K562 (cell line): ENCODE results near the gene PSMA2. TPM values are rescaled to one million over a fixed set of nuclear protein-coding genes. Genes with fewer than 3 reads are reported as not detected.
A peak's percentile ranks its signal among the peaks of the same experiment; 100 is the strongest.

Source experiments
- ASH1L ChIP-seq: fragments of 450-650 bp; IDR thresholded peaks from 2 replicates; pipeline ENCODE4 v1.6.1; 2018; ENCODE audit warnings: borderline replicate concordance, mild to moderate bottlenecking, low read depth; ENCODE audit not compliant: partially characterized antibody
- NFE2 ChIP-seq: IDR thresholded peaks from 2 replicates; pipeline ENCODE4 v1.6.1; 2014; ENCODE audit warnings: antibody characterized with exemption, low read depth
- POLR2B ChIP-seq: fragments of 450-650 bp; IDR thresholded peaks from 2 replicates; pipeline ENCODE4 v1.6.1; 2018; ENCODE audit warnings: low read depth; ENCODE audit not compliant: partially characterized antibody
- POLR3G ChIP-seq: IDR thresholded peaks from 2 replicates; pipeline ENCODE4 v1.6.1; 2011; ENCODE audit not compliant: insufficient read length, insufficient replicate concordance; ENCODE audit errors: extremely low read depth
- ZNF274 ChIP-seq: IDR thresholded peaks from 2 replicates; pipeline ENCODE4 v1.6.1; 2011; ENCODE audit warnings: low read depth, mild to moderate bottlenecking, low read length, moderate library complexity, borderline replicate concordance
- polyA plus RNA-seq, 8 experiments: library from polyadenylated mRNA; depleted of rRNA in 4 of 8; stranded (reverse) in 5 of 8; unstranded in 3 of 8; fragments of >200 nt; fragmentation: Nextera tagmentation in 2 of 8; fragmentation: Illumina TruSeq in 1 of 8; extraction: Ambion mirVana in 2 of 8; extraction: Trizol in 1 of 8; gene quantifications; 2 replicates each; pipeline versions ENCODE4 v1.2.1 to v1.2.3, GENCODE V29; 2011 to 2014; ENCODE audit warnings: inconsistent platforms in 1 of 8, missing spikeins in 1 of 8
- total RNA-seq, 7 experiments: library from RNA; depleted of rRNA in 6 of 7; stranded (reverse); fragments of >200 nt in 6 of 7; fragmentation: Illumina TruSeq in 2 of 7; extraction: Trizol in 2 of 7; gene quantifications; 2 replicates each; pipeline versions ENCODE4 v1.2.1 to v1.2.3, GENCODE V29; 2011 to 2021; ENCODE audit warnings: low replicate concordance in 1 of 7
- TF ChIP-seq, protein P1 (sequence below): sonication (generic); formaldehyde crosslinking; IDR thresholded peaks from 2 replicates; pipeline ENCODE4 v1.8.0; 2022; ENCODE audit warnings: mild to moderate bottlenecking, low read depth, missing genetic modification reagents
- TF ChIP-seq, protein P2 (sequence below): fragments of 450-650 bp; formaldehyde crosslinking; IDR thresholded peaks from 2 replicates; pipeline ENCODE4 v1.4.0; 2020; ENCODE audit warnings: mild to moderate bottlenecking, mixed read lengths
- TF ChIP-seq, protein P3 (sequence below): conservative IDR thresholded peaks from 2 replicates; pipeline ENCODE4 v1.6.1; 2011; ENCODE audit warnings: low read depth, mild to moderate bottlenecking, low read length; ENCODE audit not compliant: control insufficient read depth

Gene PSMA2
- total and polyA plus RNA-seq, 9 of the 15 experiments (the other 6 are each of a cell fraction or from before 2014, with no cell fraction given): 91.7 to 1,070 (median 213) TPM

DNA sequence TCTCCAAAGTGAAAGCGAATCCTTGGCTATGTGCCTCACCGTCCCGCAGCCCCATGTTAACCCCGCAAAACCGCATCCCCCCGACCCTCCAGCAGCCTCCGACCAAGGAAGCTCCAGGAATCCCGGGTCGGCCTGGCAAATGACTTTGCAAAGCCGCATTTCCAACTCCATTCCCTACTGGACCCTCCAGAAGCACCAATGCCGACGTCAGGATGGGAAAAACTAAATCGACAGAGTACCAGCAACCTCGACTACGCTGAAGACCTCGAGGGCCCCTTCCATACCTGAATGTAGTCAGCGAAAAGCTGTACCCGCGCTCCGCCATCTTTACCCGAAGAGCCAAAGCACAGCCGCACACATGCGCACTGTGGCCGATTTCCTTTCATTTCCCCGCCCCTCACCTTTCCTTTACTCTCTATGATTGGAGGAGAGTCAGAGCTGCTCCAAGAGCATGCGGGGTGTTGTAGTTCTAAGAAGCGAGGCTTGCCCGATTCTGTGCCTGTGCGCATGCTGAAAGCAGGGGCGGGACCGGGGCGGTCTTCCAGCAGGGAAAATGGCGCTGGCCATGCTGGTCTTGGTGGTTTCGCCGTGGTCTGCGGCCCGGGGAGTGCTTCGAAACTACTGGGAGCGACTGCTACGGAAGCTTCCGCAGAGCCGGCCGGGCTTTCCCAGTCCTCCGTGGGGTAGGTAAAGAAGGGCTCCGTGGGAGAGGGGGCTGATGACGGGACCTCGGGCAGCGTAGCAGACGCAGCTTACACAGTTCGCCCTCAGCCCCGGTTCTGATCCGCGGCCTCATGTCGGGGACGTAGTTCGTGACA, at the start of gene PSMA2, which contains the start of gene MRPL32 (continued):
- TF ChIP-seq NFE2 (0 out of 2 replicates have a peak, but pooled peaks have one; percentile 5), ASH1L (no peak), POLR2B (peak; percentile 87), POLR3G (no peak), ZNF274 (no peak)
- TF ChIP-seq, protein P1, sequence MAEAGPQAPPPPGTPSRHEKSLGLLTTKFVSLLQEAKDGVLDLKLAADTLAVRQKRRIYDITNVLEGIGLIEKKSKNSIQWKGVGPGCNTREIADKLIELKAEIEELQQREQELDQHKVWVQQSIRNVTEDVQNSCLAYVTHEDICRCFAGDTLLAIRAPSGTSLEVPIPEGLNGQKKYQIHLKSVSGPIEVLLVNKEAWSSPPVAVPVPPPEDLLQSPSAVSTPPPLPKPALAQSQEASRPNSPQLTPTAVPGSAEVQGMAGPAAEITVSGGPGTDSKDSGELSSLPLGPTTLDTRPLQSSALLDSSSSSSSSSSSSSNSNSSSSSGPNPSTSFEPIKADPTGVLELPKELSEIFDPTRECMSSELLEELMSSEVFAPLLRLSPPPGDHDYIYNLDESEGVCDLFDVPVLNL (CRISPR knock-in tag): no peak
- TF ChIP-seq, protein P2, sequence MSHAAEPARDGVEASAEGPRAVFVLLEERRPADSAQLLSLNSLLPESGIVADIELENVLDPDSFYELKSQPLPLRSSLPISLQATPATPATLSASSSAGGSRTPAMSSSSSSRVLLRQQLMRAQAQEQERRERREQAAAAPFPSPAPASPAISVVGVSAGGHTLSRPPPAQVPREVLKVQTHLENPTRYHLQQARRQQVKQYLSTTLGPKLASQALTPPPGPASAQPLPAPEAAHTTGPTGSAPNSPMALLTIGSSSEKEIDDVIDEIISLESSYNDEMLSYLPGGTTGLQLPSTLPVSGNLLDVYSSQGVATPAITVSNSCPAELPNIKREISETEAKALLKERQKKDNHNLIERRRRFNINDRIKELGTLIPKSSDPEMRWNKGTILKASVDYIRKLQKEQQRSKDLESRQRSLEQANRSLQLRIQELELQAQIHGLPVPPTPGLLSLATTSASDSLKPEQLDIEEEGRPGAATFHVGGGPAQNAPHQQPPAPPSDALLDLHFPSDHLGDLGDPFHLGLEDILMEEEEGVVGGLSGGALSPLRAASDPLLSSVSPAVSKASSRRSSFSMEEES (CRISPR knock-in tag): no peak
- TF ChIP-seq, protein P3, sequence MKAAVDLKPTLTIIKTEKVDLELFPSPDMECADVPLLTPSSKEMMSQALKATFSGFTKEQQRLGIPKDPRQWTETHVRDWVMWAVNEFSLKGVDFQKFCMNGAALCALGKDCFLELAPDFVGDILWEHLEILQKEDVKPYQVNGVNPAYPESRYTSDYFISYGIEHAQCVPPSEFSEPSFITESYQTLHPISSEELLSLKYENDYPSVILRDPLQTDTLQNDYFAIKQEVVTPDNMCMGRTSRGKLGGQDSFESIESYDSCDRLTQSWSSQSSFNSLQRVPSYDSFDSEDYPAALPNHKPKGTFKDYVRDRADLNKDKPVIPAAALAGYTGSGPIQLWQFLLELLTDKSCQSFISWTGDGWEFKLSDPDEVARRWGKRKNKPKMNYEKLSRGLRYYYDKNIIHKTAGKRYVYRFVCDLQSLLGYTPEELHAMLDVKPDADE: peak; percentile 95
